GM13976 (cell line): Measurements from ENCODE around the gene ATP2B2.

Source experiments
- DNase-seq: peaks from one replicate; pipeline ENCODE4 v3.0.0; 2012; ENCODE audit warnings: low spot score
- in situ Hi-C: fragments of 300-500 bp; cut with MboI; formaldehyde crosslinking; loops from one replicate; pipeline ENCODE4 v1.12.0; 2022; ENCODE audit warnings: low sequenced_read_pairs, mixed read lengths, inconsistent platforms; ENCODE audit not compliant: unreplicated experiment
- TF ChIP-seq, protein P1 (sequence below): IDR thresholded peaks from 2 replicates; pipeline ENCODE4 v1.5.1; 2012; ENCODE audit warnings: borderline replicate concordance, mild to moderate bottlenecking; ENCODE audit not compliant: insufficient read depth; ENCODE audit errors: extremely low read depth, missing control alignments, control extremely low read depth

The ATP2B2 gene

DNA sequence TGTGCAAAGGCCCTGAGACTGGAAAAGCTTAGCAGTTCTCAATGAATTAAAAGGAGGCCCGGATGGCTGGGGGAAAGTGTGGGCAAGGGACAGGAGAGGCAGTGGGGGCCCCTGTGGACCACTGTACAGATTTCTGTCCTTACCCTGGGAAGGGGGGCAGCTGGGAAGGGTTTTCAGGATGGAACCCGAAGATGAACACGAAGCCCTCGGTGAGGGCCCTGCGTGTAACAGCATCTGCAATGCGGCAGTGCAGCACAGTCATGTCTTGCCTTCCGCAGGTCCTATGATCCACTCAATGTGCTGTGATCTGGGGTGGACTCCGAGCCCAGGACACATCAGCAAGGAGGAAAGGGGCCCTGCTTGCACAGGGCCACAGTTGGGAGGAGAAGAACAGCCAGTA is 7.9 kb upstream of the ATP2B2 start:
- DNase-seq = no peak
- TF ChIP-seq, protein P1, sequence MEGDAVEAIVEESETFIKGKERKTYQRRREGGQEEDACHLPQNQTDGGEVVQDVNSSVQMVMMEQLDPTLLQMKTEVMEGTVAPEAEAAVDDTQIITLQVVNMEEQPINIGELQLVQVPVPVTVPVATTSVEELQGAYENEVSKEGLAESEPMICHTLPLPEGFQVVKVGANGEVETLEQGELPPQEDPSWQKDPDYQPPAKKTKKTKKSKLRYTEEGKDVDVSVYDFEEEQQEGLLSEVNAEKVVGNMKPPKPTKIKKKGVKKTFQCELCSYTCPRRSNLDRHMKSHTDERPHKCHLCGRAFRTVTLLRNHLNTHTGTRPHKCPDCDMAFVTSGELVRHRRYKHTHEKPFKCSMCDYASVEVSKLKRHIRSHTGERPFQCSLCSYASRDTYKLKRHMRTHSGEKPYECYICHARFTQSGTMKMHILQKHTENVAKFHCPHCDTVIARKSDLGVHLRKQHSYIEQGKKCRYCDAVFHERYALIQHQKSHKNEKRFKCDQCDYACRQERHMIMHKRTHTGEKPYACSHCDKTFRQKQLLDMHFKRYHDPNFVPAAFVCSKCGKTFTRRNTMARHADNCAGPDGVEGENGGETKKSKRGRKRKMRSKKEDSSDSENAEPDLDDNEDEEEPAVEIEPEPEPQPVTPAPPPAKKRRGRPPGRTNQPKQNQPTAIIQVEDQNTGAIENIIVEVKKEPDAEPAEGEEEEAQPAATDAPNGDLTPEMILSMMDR = no peak
- in situ Hi-C loops = no loop called here

DNA sequence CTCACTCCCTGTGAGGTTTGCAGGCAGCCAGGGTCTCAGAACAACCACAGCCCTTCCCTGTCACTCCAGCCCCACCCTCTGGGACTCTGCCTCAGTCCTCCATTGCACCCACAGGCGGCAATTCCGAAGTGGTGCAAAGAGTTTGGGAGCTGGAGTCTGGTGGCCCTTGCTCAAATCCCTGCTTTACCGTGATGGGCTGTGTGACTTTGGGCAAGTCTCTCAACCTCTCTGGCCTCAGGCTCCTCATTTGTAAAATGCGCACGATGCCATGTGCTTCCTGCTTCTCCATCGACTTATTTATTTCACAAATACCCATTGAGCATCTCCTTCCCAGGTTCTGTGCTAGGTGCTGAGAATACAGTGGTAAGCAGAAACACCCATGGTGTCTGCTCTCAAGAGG is 7.3 kb upstream of the ATP2B2 start:
- in situ Hi-C loops = no loop called here
- TF ChIP-seq, protein P1 = no peak
- no peak for DNase-seq

DNA sequence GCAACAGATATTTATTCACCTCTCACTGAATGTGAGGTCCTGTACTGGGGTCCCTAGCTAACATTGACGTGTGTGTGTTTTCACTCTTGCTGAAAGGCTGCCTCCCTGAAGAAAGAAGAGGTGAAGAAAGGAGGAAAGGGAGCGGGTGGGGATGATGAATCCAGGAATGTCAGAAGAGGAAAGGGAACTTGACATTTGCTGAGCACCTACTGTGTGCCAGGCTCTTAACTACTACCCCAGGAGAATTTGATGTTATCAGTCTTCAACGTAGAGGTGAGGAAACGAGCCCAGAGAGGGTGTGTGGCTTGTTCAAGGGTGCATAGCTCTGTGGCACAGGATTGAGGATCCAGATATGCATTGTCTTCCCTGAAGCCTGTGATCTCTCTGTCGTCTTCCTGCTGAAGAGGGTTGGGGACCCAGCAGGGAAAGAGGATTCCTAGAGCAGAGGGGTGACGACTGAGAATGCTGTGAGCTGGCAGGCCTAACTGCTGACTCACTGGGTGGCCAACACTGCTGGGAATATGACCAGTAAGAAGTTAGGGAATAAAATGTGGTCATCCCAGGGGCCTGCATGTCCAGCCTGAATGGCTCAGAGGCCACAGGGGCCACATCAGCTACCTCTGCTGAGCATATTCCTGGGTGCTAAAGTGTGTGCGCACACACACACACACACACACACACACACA is 6.6 kb upstream of the ATP2B2 start:
- in situ Hi-C loops = no loop called here
- TF ChIP-seq, protein P1 = no peak
- DNase-seq = no peak

DNA sequence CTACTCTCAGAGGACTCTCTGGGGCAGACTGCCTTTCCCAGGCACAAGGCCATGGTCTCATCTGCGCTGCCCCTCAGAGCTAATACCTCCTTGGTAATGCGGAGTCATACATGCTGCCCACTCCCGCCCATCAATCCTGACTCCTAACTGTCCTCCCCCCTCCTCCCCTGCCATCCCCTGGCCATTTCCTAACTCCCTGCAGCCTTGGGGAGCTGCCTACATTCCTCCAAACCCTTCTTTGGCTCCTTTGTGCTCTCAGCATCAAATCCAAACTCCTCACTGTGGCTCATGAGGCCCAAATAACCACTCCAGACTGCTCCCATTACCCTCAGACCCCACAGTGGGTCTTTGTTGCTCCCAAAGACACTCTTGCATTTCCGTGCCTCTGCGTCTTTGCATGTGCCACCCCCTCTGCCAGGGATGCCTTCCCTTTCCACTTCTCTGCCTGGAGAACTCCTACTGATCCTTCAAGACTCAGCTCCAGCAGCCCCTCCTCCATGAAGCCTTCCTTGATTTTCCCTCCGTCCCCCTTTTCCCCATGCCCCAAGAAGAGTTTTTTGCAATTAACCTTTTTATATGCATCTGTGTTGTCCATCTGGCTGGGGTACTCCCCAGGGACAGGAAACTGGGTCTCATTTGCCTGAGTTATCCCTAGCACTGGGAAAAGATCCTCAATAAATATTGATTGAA is 5.5 kb upstream of the ATP2B2 start:
- no peak for DNase-seq
- in situ Hi-C loops = no loop called here

DNA sequence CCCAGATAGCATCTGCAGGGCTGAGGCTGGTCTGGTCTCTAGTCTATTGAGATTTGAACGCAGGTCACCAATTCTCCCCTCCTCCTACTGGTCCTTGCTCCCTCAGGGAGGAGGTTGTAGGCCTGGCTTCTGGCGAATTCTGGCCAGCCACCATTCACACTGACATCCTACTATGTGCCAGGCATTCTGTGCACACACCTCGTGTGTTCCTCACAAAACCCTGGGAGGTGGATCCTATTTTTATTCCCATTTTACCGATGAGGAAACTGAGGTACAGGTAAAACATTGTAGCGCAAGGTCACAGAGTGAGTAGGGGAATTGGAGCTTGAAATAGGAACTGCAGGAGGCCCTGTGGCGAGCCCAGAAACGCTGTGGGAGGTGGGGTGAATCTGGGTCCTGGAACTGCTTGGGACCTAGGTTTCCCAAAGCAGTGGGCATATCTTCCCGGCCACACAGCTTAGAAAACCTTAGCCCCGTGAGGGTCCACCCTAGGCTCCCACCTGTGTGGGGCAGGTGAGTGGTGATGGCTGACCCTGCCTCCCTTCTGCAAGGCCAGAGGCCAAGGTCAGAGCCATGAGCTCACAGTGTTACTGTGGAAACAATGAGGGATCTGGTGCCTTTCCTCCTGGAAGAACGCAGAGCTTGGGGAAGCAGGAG is 4.8 kb upstream of the ATP2B2 start:
- TF ChIP-seq, protein P1 = no peak
- DNase-seq = no peak
- in situ Hi-C loops = no loop called here

More for the DNA sequence above, 5.5 kb upstream of the ATP2B2 start:
- TF ChIP-seq, protein P1 = no peak

DNA sequence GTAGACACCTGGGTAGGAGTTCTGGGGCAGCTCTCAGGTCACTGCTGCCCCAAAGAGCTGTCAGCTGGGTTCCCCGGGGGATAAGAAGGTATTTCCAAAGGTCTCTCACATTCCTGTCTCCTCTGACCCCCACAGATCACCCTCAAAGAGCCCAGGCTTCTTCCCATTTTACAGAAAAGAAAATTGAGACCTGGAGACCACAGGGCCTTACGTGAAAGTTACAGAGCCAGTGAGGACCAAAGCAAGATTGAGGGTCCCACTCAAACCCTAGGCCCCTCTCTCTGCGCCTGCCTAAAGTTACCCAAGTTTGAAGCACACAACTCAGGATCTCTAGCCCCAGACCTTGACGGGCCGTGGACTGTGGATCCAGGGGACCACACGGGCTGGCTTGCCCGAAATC is 3.9 kb upstream of the ATP2B2 start:
- in situ Hi-C loops = no loop called here
- TF ChIP-seq, protein P1 = no peak
- no peak for DNase-seq
